Motor neuron (in vitro differentiated cells): ENCODE measurements around the gene SAMD7. TPM values are rescaled to one million over a fixed set of nuclear protein-coding genes. Genes with fewer than 3 reads are reported as not detected.

ENCODE experiments used
- ATAC-seq, 8 experiments: fragments of 200-7000 bp; cut with Tn5 transposase; replicated peaks in 6 of 8; 2 replicates each; pipeline ENCODE4 v1.8.0; 2021; ENCODE audit warnings: mild to moderate bottlenecking in 8 of 8, moderate library complexity in 8 of 8
- H3K27ac ChIP-seq, 2 donors: fragments of 250-450 bp; sonication (Bioruptor Pico); 2 replicates each; pipeline ENCODE4 v1.9.0; 2021; ENCODE audit warnings: antibody characterized with exemption in 2 of 2, mild to moderate bottlenecking in 2 of 2, moderate library complexity in 1 of 2
- H3K4me1 ChIP-seq, 2 donors: fragments of 250-450 bp; sonication (Bioruptor Pico); replicated peaks in 1 of 2; 2 replicates each; pipeline ENCODE4 v1.6.1; 2021; ENCODE audit warnings: antibody characterized with exemption in 2 of 2, mild to moderate bottlenecking in 2 of 2, moderate library complexity in 1 of 2
- H3K4me3 ChIP-seq, 5 donors: fragments of 250-450 bp; sonication (Bioruptor Pico); 2 replicates each; pipeline ENCODE4 v1.9.0; 2021; ENCODE audit warnings: antibody characterized with exemption in 5 of 5, mild to moderate bottlenecking in 5 of 5, moderate library complexity in 4 of 5
- WGBS, 10 experiments: fragments of 450-650 bp; shearing (Covaris generic); methylation state at CpG; one replicate each; pipeline ENCODE4 v1.0.0; 2022; 5-methylcytosine and 5-hydroxymethylcytosine counted together
- in situ Hi-C, 9 experiments: fragments of 400-800 bp; cut with MboI; loops; one replicate each; pipeline ENCODE4 v1.15.0; 2021; ENCODE audit warnings: low sequenced_read_pairs in 9 of 9, low pct_unique_long_range_greater_than_20kb in 2 of 9; ENCODE audit not compliant: unreplicated experiment in 9 of 9
- total RNA-seq, 8 experiments: library from RNA; unstranded; fragments of 300-600 nt; gene quantifications; 2 replicates each; pipeline versions ENCODE4 v1.2.3 to v1.2.4, GENCODE V29; 2022

The SAMD7 gene
- total RNA-seq, 8 experiments from 2014 or later: 0.08 to 0.19 (median 0.10) TPM; not detected in 5

- Histone ChIP-seq H3K27ac (no peak overlapping the region), H3K4me1 (no peaks in the 10 kb centered on the region), H3K4me3 (no peak overlapping the region)
- in situ Hi-C loops: no loop called here
- no peak for ATAC-seq
- WGBS, 10 experiments: 17 to 100% (median 68%) methylated on average over 1 to 2 of the region's 2 CpGs; no CpG with 5 or more reads in 1 of the 10 experiments
Measured at GRCh38 chr3:169980055-169980454, 68.7 kb downstream of the SAMD7 start.

- H3K4me1 ChIP-seq: no peaks in the 10 kb centered on the region
- in situ Hi-C loops: no loop called here
- no peak overlapping the region for H3K4me3 ChIP-seq
- ATAC-seq: no peak
- H3K27ac ChIP-seq: no peak overlapping the region
- WGBS, 10 experiments: 71 to 100% (median 96%) methylated on average over 1 to 3 of the region's 3 CpGs
Measured at GRCh38 chr3:169984292-169984691, 72.9 kb downstream of the SAMD7 start.

Other genes starting within 250 kb of the SAMD7 start
- 10 to 100 TPM in 2 of 8 experiments, 1 to 10 TPM in 6; 3.1 to 11.1 (median 7.7) TPM for gene MECOM, start 247.9 kb upstream of the SAMD7 start, total RNA-seq
- 10 to 100 TPM in 5 of 8 experiments, 1 to 10 TPM in 3; 2.6 to 85.6 (median 13.9) TPM for gene TERC, start 146.5 kb upstream of the SAMD7 start, total RNA-seq
- 1 to 10 TPM in 2 of 8 experiments, under 1 TPM in 4, not detected in 2; 0.05 to 2.2 (median 0.69) TPM for gene ACTRT3, start 142.0 kb upstream of the SAMD7 start, total RNA-seq
- 10 to 100 TPM; 13.4 to 26.4 (median 18.6) TPM for gene MYNN, start 138.2 kb upstream of the SAMD7 start, total RNA-seq
- gene LRRIQ4, start 98.7 kb upstream of the SAMD7 start, total RNA-seq: under 1 TPM in 5 of 8 experiments, not detected in 3; 0.08 to 0.50 (median 0.38) TPM
- 1 to 10 TPM; 2.1 to 7.1 (median 4.3) TPM for gene LRRC34, start 98.7 kb upstream of the SAMD7 start, total RNA-seq
- under 1 TPM in 4 of 8 experiments, not detected in 4; 0.08 to 0.21 (median 0.14) TPM for gene LRRC31, start 41.6 kb upstream of the SAMD7 start, total RNA-seq
- 100 to 1,000 TPM in 1 of 8 experiments, 10 to 100 TPM in 7; 50.3 to 124 (median 62.7) TPM for gene SEC62, start 55.2 kb downstream of the SAMD7 start, total RNA-seq
- gene GPR160, start 126.4 kb downstream of the SAMD7 start, total RNA-seq: 1 to 10 TPM in 6 of 8 experiments, under 1 TPM in 2; 0.38 to 4.8 (median 1.8) TPM